HL-60 (cell line): ENCODE measurements around the gene NOVA1.

ENCODE experiments used
- DNase-seq, 2 experiments: peaks; one replicate each; pipeline ENCODE4 v3.0.0-alpha.2; 2010 to 2020; ENCODE audit warnings: low read depth in 1 of 2, low spot score in 1 of 2
- H3K27ac ChIP-seq: fragments of 250-450 bp; sonication (Bioruptor Pico); replicated peaks from 2 replicates; pipeline ENCODE4 v1.5.1; 2020; ENCODE audit warnings: mild to moderate bottlenecking, moderate library complexity
- H3K27me3 ChIP-seq: fragments of 250-450 bp; sonication (Bioruptor Pico); 2 replicates; pipeline ENCODE4 v1.5.1; 2021; ENCODE audit warnings: mild to moderate bottlenecking, moderate library complexity; ENCODE audit not compliant: insufficient read depth, poor library complexity, severe bottlenecking
- H3K4me3 ChIP-seq: replicated peaks from 2 replicates; pipeline ENCODE4 v1.5.1; 2011; ENCODE audit warnings: mild to moderate bottlenecking, control low read depth, low read length; ENCODE audit not compliant: insufficient read depth
- GABPA ChIP-seq: IDR thresholded peaks from 2 replicates; pipeline ENCODE4 v1.6.1; 2012; ENCODE audit warnings: low read depth
- POLR2AphosphoS5 ChIP-seq: IDR thresholded peaks from 2 replicates; pipeline ENCODE4 v1.6.1; 2012; ENCODE audit warnings: low read depth
- SPI1 ChIP-seq: IDR thresholded peaks from 2 replicates; pipeline ENCODE4 v1.6.1; 2012; ENCODE audit warnings: low read depth, mild to moderate bottlenecking, borderline replicate concordance
- TF ChIP-seq, protein P1 (sequence below): IDR thresholded peaks from one replicate; pipeline ENCODE4 v1.5.1; 2011; ENCODE audit warnings: low read length, control low read depth, inconsistent platforms; ENCODE audit not compliant: insufficient read depth
- TF ChIP-seq, protein P2 (sequence below): IDR thresholded peaks from 2 replicates; pipeline ENCODE4 v1.6.1; 2012; ENCODE audit warnings: low read depth; ENCODE audit not compliant: insufficient replicate concordance

NOVA1 gene

DNA sequence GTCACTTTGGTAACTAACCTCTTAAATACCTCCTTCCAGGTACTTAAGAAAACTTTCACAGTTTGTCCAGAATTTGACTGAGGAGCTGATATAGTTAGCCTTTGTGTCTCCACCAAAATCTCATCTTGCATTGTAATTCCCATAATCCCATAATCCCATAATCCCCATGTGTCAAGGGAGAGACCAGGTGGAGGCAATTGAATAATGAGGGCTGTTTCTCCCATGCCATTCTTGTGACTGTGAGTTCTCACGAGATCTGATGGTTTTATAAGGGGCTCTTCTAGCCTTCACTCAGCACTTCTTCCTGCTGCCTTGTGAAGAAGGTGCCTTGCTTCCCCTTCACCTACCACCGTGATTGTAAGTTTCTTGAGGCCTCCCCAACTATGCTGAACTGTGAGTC lies 7.8 kb upstream of the NOVA1 start:
- H3K4me3 ChIP-seq: no peak overlapping the region
- no peaks in the 10 kb centered on the region for H3K27me3 ChIP-seq
- DNase-seq: no peak
- no peak for TF ChIP-seq SPI1
- no peak for TF ChIP-seq GABPA
- no peak for TF ChIP-seq POLR2AphosphoS5
- TF ChIP-seq, protein P1, sequence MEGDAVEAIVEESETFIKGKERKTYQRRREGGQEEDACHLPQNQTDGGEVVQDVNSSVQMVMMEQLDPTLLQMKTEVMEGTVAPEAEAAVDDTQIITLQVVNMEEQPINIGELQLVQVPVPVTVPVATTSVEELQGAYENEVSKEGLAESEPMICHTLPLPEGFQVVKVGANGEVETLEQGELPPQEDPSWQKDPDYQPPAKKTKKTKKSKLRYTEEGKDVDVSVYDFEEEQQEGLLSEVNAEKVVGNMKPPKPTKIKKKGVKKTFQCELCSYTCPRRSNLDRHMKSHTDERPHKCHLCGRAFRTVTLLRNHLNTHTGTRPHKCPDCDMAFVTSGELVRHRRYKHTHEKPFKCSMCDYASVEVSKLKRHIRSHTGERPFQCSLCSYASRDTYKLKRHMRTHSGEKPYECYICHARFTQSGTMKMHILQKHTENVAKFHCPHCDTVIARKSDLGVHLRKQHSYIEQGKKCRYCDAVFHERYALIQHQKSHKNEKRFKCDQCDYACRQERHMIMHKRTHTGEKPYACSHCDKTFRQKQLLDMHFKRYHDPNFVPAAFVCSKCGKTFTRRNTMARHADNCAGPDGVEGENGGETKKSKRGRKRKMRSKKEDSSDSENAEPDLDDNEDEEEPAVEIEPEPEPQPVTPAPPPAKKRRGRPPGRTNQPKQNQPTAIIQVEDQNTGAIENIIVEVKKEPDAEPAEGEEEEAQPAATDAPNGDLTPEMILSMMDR: no peak
- TF ChIP-seq, protein P2, sequence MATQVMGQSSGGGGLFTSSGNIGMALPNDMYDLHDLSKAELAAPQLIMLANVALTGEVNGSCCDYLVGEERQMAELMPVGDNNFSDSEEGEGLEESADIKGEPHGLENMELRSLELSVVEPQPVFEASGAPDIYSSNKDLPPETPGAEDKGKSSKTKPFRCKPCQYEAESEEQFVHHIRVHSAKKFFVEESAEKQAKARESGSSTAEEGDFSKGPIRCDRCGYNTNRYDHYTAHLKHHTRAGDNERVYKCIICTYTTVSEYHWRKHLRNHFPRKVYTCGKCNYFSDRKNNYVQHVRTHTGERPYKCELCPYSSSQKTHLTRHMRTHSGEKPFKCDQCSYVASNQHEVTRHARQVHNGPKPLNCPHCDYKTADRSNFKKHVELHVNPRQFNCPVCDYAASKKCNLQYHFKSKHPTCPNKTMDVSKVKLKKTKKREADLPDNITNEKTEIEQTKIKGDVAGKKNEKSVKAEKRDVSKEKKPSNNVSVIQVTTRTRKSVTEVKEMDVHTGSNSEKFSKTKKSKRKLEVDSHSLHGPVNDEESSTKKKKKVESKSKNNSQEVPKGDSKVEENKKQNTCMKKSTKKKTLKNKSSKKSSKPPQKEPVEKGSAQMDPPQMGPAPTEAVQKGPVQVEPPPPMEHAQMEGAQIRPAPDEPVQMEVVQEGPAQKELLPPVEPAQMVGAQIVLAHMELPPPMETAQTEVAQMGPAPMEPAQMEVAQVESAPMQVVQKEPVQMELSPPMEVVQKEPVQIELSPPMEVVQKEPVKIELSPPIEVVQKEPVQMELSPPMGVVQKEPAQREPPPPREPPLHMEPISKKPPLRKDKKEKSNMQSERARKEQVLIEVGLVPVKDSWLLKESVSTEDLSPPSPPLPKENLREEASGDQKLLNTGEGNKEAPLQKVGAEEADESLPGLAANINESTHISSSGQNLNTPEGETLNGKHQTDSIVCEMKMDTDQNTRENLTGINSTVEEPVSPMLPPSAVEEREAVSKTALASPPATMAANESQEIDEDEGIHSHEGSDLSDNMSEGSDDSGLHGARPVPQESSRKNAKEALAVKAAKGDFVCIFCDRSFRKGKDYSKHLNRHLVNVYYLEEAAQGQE: no peak
- H3K27ac ChIP-seq: no peak overlapping the region

DNA sequence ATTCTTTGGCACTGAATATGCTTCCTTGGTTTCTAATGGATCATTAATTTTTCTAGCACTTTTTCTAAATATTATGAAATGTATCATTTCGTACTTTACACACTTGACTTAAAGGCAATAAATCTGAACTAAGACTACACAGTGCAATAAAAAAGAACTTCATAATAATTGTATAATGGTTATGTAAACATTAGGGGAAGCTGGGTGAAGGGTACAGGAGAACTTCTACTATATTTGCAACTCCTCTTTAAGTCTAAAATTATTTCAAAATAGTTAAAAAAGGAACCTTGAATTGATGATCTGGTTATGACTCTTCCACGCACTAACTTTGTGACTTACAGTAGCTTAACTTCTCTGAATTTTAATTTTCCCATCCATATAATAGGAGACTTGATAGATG lies 5.1 kb upstream of the NOVA1 start:
- DNase-seq: no peak
- no peak overlapping the region for H3K4me3 ChIP-seq
- TF ChIP-seq GABPA (no peak), SPI1 (no peak), POLR2AphosphoS5 (no peak)
- TF ChIP-seq, protein P1: no peak
- TF ChIP-seq, protein P2: no peak
- H3K27ac ChIP-seq: no peak overlapping the region
- peaks cover 12% of the 10 kb centered on the region for H3K27me3 ChIP-seq

DNA sequence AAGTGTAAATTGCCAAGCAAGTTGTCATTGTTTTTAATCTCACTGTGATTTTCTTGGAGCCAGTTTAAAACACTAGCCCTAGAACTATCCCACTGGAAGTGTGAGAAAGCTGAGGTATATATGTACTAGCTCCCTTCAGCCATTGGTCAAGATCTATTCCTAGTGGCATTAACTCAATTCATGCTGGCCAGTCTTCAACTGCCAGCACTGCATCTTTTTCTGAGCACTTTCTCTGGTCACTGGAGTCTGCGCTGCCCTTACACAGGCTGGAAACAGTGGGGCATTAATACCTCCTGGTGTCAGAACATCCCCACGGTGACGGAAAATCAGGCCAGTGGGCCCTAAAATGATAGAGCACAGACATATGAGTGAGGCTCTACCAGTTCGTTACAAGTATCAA lies 4.0 kb upstream of the NOVA1 start:
- H3K27ac ChIP-seq: no peak overlapping the region
- TF ChIP-seq POLR2AphosphoS5: no peak
- TF ChIP-seq, protein P2: no peak
- no peak for TF ChIP-seq SPI1
- DNase-seq: no peak
- peaks cover 14% of the 10 kb centered on the region for H3K27me3 ChIP-seq
- H3K4me3 ChIP-seq: no peak overlapping the region

DNA sequence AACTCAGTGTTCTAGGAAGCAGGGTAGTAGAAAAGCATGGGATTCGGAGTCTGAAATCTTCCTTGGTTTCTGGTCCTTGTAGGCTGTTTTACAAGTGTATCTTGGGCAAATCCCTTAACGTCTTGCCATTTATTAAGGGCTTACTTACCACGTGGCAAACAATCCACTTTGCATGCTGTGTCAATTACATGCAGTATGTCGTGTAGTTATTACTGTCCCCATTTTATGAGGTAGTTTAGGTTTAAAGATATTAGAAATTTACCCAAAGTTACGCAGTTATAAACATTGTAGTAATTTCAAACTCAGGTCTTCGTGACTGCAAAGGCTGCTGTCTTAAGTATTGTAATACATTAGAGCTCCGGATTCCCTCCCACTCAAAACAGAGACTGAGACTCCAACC lies 1.5 kb upstream of the NOVA1 start:
- no peak overlapping the region for H3K27ac ChIP-seq
- TF ChIP-seq SPI1: no peak
- TF ChIP-seq POLR2AphosphoS5: no peak
- TF ChIP-seq, protein P2: no peak
- TF ChIP-seq, protein P1: no peak
- peaks cover 27% of the 10 kb centered on the region for H3K27me3 ChIP-seq
- no peak for DNase-seq
- no peak overlapping the region for H3K4me3 ChIP-seq
